Right lobe of liver (tissue), 6 donors: ENCODE results near the gene TFPI2. TPM values are rescaled to one million over a fixed set of nuclear protein-coding genes. Genes with fewer than 3 reads are reported as not detected.
"Not testable (repeated sequence)": the region's sequence is repeated elsewhere in the genome, so short reads cannot be mapped to it uniquely, and the experiment has no call there.

Experiments used
- ATAC-seq, 4 donors: fragments of 200-7000 bp; cut with Tn5 transposase; one replicate each; pipeline ENCODE4 v1.9.1; 2020; ENCODE audit warnings: mild to moderate bottlenecking in 4 of 4, moderate library complexity in 4 of 4
- DNase-seq, 3 donors: peaks; one replicate each; pipeline ENCODE4 v3.0.0-alpha.2; 2020
- H3K27ac ChIP-seq, 3 donors: fragments of 200-600 bp; one replicate each; pipeline ENCODE4 v1.8.0; 2022
- H3K27me3 ChIP-seq, 2 donors: fragments of 200-600 bp; one replicate each; pipeline ENCODE4 v1.8.0; 2022
- H3K36me3 ChIP-seq, 4 donors: fragments of 200-600 bp; sonication (generic) in 1 of 4; one replicate each; pipeline versions ENCODE4 v1.5.1 to v1.8.0; 2017 to 2022; ENCODE audit warnings: control low read depth in 1 of 4
- H3K4me1 ChIP-seq, 4 donors: fragments of 200-600 bp; sonication (generic) in 1 of 4; one replicate each; pipeline versions ENCODE4 v1.5.1 to v1.8.0; 2017 to 2022; ENCODE audit warnings: control low read depth in 1 of 4
- H3K4me3 ChIP-seq, 3 donors: fragments of 200-600 bp; one replicate each; pipeline ENCODE4 v1.8.0; 2022
- H3K9me3 ChIP-seq, 4 donors: fragments of 200-600 bp; sonication (generic) in 1 of 4; one replicate each; pipeline versions ENCODE4 v1.5.1 to v1.8.0; 2017 to 2022; ENCODE audit warnings: control low read depth in 1 of 4
- CTCF ChIP-seq, 4 donors: fragments of 200-600 bp in 3 of 4; fragments of 450-650 bp in 1 of 4; IDR thresholded peaks; one replicate each; pipeline versions ENCODE4 v1.5.1 to v1.8.0; 2016 to 2022; ENCODE audit warnings: antibody characterized with exemption in 4 of 4, mild to moderate bottlenecking in 2 of 4
- POLR2A ChIP-seq: fragments of 450-650 bp; IDR thresholded peaks from one replicate; pipeline ENCODE4 v1.6.1; 2017; ENCODE audit warnings: antibody characterized with exemption, mild to moderate bottlenecking
- WGBS: methylation state at CpG from one replicate; pipeline ENCODE4 v1.1.6; 2018; ENCODE audit warnings: low coverage, low lambda C conversion rate; ENCODE audit not compliant: insufficient coverage; ENCODE audit errors: missing lambda C conversion rate; 5-methylcytosine and 5-hydroxymethylcytosine counted together
- intact Hi-C, 2 donors: fragments of 100-400 bp; cut with DNase I; formaldehyde crosslinking; loops; one replicate each; pipeline versions ENCODE4 v1.11.2 to v1.14.1; 2022
- total RNA-seq, 6 experiments: library from RNA; depleted of rRNA in 2 of 6; stranded (reverse); fragments of >200 nt in 2 of 6; fragmentation: NEBNext Ultra II Directional in 3 of 6; extraction: Animal tissue kit (Norgen Biotek cat#: 25700) in 3 of 6; gene quantifications; one replicate each; pipeline versions ENCODE4 v1.1.0 to v1.2.4, GENCODE V29; 2016 to 2023
- donor health status: DM: no; HTN: yes; CAD: no.
- donor health status: DM: no; HTN: no; CAD: no.
- donor health status: DM: no; HTN: no; CAD: no.
- donor health status: DM: no; HTN: yes; CAD: no.
- donor health status: DM: no; HTN: yes; CAD: no.

TFPI2 gene
- total RNA-seq, 6 experiments from 2014 or later, result 0.49 to 17.0 (median 2.0) TPM

DNA sequence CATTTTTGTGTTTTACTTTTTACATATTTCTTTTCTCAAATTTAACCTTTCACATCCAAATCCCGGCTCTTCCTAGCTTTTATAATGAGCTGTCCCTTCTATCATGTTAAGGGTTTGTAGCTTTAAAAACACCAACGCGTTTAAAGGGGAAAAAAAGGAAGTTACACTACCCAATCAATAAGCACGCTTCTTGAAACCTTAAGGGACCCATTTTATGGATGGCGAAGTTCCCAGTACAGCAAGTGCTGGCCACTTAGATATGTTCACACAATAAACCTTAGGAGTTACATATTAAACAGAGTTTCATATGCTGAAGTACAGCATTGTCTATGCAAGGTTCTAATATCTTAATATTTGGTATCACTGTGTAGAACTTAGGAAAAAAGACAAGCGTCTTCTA, 32.7 kb upstream of the TFPI2 start:
- ATAC-seq (no peak), DNase-seq (no peak)
- intact Hi-C loops, result no loop called here
- H3K9me3 ChIP-seq, result no peaks in the 10 kb centered on the region
- H3K27me3 ChIP-seq, result no peaks in the 10 kb centered on the region
- 42% methylated on average over 6 of the region's 6 CpGs for WGBS
- H3K27ac ChIP-seq, result peak overlapping the region; percentile 4 to 34 (median 24)
- peaks cover 0 to 4% (median 0%) of the 10 kb centered on the region in 4 donors for H3K4me1 ChIP-seq
- TF ChIP-seq CTCF (IDR thresholded peaks at IDR 0.05), result no peak
- TF ChIP-seq POLR2A, result no peak
- no peaks in the 10 kb centered on the region for H3K36me3 ChIP-seq
- H3K4me3 ChIP-seq, result peak overlapping the region; percentile 37 to 49 (median 46)

GRCh38 chr7:93921607-93922566, 31.3 kb upstream of the TFPI2 start, which contains the start of gene GNG11:
TSS of gene GNG11 (plus strand) at chr7:93921735. CDS start at chr7:93922138, 403 bp downstream.
- ATAC-seq (peak; percentile 85 to 89 (median 88)), DNase-seq (peak; percentile 65 to 70 (median 70))
- intact Hi-C loops, result no loop called here
- Histone ChIP-seq H3K4me3 (peak within 1 kb of the TSS; percentile 37 to 49 (median 46)), H3K36me3 (no peaks in the 10 kb centered on the region), H3K9me3 (no peaks in the 10 kb centered on the region), H3K4me1 (peaks cover 0 to 4% (median 0%) of the 10 kb centered on the region in 4 donors), H3K27ac (peak within 1 kb of the TSS; percentile 34 to 86 (median 62)), H3K27me3 (no peaks in the 10 kb centered on the region)
- 6% methylated on average over 15 of the region's 39 CpGs for WGBS
- no peak for TF ChIP-seq CTCF (IDR thresholded peaks at IDR 0.05)
- TF ChIP-seq POLR2A, result peak; percentile 34

- Histone ChIP-seq H3K27ac (peak overlapping the region; percentile 33 to 86 (median 62)), H3K36me3 (no peaks in the 10 kb centered on the region), H3K4me1 (peaks cover 0 to 4% (median 0%) of the 10 kb centered on the region in 4 donors), H3K9me3 (no peaks in the 10 kb centered on the region), H3K27me3 (no peaks in the 10 kb centered on the region), H3K4me3 (no peak overlapping the region)
- ATAC-seq (no peak), DNase-seq (no peak)
- TF ChIP-seq CTCF (IDR thresholded peaks at IDR 0.05) (no peak), POLR2A (no peak)
- 39% methylated on average over 8 of the region's 8 CpGs for WGBS
- intact Hi-C loops, result no loop called here
Observed at GRCh38 chr7:93921186-93921585, 30.6 kb upstream of the TFPI2 start.

DNA sequence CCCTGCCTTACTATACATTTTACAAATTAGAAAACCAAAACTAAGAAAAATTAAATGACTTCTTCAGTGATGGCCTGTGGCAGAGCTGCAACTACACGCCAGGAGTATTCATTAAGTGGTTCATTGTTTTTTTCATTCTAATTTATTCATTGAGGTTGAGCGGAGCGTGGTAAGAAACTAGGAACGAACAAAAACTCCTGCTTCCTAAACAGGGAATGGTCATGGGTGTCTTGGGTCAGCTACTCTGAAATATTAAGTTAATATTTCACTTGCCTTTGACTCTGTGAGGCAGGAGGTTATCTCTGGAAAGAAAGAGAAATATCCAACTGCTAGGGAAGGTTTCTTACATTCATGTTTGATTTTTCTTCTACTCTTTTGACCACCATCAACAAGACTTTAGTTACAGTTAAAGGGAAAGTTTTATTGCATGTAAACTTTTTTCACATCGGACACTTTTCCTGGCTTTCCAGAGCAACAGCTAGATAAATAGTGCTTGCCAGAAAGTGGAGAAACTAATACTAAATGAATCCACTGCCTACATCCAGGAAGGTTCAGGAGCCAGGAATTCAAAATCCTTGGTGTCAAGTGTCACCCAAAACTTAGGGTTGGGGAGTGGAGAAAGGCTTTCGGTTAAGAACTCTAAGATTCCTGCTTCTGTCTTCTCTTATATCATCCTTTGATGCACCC, 30.1 kb upstream of the TFPI2 start:
- intact Hi-C loops, result no loop called here
- Histone ChIP-seq H3K4me1 (peaks cover 0 to 4% (median 0%) of the 10 kb centered on the region in 4 donors), H3K36me3 (no peaks in the 10 kb centered on the region), H3K9me3 (no peaks in the 10 kb centered on the region), H3K27me3 (no peaks in the 10 kb centered on the region), H3K4me3 (no peak overlapping the region), H3K27ac (peak overlapping the region; percentile 33 to 86 (median 62))
- DNase-seq (no peak), ATAC-seq (no peak)
- 53% methylated on average over 6 of the region's 6 CpGs for WGBS
- TF ChIP-seq CTCF (IDR thresholded peaks at IDR 0.05) (no peak), POLR2A (no peak)

- WGBS, result 49% methylated on average over 4 of the region's 4 CpGs
- H3K27ac ChIP-seq, intact Hi-C loops, H3K27me3 ChIP-seq, H3K4me3 ChIP-seq, ATAC-seq, H3K36me3 ChIP-seq, H3K4me1 ChIP-seq, H3K9me3 ChIP-seq, DNase-seq: not testable (repeated sequence)
Observed at GRCh38 chr7:93916315-93916714, 25.8 kb upstream of the TFPI2 start.

DNA sequence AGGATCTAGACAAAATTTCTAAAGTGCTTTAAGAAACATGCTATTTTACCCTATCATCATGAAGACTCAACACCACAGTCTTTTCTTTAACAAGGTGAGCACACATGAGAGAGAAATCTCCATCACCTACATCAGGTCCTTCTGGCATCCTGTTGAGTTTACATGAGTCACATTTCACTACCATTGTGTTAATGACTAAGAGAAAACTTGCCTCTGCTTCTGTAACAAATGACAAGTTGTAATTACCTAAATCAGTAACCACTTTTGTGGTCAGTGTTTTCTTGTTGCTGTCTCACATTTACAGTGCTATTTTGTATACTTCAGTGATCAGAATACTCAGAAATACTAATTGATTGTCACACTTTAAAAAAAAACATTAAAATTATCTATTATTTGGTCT, 25.3 kb upstream of the TFPI2 start:
- H3K27me3 ChIP-seq, ATAC-seq, DNase-seq, H3K27ac ChIP-seq, H3K4me3 ChIP-seq, intact Hi-C loops, H3K9me3 ChIP-seq, H3K36me3 ChIP-seq, H3K4me1 ChIP-seq: not testable (repeated sequence)

GRCh38 chr7:93915206-93915842, 24.8 kb upstream of the TFPI2 start:
- intact Hi-C loops, H3K9me3 ChIP-seq, ATAC-seq, H3K4me1 ChIP-seq, H3K36me3 ChIP-seq, H3K27ac ChIP-seq, H3K27me3 ChIP-seq, H3K4me3 ChIP-seq, DNase-seq: not testable (repeated sequence)
- 73% methylated on average over 3 of the region's 3 CpGs for WGBS
